Measurements from ENCODE around the gene LYRM7.

DNA sequence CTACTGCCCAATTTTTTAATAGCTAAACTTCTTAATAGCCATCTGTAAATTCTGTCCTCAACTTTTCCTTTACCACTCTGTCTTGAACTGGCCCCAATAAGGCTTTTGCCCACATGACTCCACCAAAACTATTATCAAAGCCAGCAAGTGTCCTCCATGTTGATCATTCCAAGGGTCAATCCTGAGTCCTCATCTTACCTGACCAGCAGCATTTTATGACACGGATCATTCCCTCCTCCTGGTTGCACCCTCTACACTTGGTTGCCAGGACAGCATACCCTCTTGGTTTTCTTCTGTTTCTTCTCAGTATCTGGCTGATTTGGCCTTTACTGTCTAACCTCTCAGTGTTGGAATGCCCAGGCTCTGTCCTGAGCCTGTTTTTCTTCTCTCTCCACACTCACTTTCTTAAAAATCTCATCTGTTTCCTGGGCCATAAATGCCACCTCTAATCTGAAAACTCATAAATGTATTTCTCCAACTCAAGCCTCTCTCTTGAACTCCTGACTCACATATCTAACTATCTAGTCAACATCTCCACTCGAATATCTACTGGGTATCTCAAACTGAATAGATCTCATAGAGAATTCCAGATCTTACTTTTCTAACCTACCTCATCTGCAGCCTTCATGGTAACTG is 53.1 kb downstream of the LYRM7 start:
- TF ChIP-seq POLR2AphosphoS5 (IDR thresholded peaks at IDR 0.05; ENCODE audit: low read depth, low read length) (no peak), TAF1 (IDR thresholded peaks at IDR 0.05; ENCODE audit: borderline replicate concordance, insufficient read depth, low read length) (no peak)
- TF ChIP-seq, protein P1, sequence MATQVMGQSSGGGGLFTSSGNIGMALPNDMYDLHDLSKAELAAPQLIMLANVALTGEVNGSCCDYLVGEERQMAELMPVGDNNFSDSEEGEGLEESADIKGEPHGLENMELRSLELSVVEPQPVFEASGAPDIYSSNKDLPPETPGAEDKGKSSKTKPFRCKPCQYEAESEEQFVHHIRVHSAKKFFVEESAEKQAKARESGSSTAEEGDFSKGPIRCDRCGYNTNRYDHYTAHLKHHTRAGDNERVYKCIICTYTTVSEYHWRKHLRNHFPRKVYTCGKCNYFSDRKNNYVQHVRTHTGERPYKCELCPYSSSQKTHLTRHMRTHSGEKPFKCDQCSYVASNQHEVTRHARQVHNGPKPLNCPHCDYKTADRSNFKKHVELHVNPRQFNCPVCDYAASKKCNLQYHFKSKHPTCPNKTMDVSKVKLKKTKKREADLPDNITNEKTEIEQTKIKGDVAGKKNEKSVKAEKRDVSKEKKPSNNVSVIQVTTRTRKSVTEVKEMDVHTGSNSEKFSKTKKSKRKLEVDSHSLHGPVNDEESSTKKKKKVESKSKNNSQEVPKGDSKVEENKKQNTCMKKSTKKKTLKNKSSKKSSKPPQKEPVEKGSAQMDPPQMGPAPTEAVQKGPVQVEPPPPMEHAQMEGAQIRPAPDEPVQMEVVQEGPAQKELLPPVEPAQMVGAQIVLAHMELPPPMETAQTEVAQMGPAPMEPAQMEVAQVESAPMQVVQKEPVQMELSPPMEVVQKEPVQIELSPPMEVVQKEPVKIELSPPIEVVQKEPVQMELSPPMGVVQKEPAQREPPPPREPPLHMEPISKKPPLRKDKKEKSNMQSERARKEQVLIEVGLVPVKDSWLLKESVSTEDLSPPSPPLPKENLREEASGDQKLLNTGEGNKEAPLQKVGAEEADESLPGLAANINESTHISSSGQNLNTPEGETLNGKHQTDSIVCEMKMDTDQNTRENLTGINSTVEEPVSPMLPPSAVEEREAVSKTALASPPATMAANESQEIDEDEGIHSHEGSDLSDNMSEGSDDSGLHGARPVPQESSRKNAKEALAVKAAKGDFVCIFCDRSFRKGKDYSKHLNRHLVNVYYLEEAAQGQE (IDR thresholded peaks at IDR 0.05; ENCODE audit: insufficient read depth in 1 of 2, low read depth in 2 of 2, low read length in 2 of 2), result no peak

Measured in PFSK-1 (cell line).